K562 (cell line): ENCODE results near the gene LAT. TPM values are rescaled to one million over a fixed set of nuclear protein-coding genes. Genes with fewer than 3 reads are reported as not detected.

Experiments
- BHLHE40 ChIP-seq: IDR thresholded peaks from 2 replicates; pipeline ENCODE4 v1.6.1; 2011; ENCODE audit warnings: low read length, improper control_type of control experiment
- BRD4 ChIP-seq: fragments of 200-600 bp; sonication (generic); IDR thresholded peaks from 2 replicates; pipeline ENCODE4 v1.6.1; 2017; ENCODE audit warnings: inconsistent platforms
- CEBPZ ChIP-seq: fragments of 150-350 bp; IDR thresholded peaks from 2 replicates; pipeline ENCODE4 v1.6.1; 2014; ENCODE audit warnings: low read depth, mild to moderate bottlenecking, low read length, borderline replicate concordance
- COPS2 ChIP-seq: fragments of 450-650 bp; conservative IDR thresholded peaks from 2 replicates; pipeline ENCODE4 v1.6.1; 2016; ENCODE audit warnings: mild to moderate bottlenecking, moderate library complexity
- GATA2 ChIP-seq: sonication (generic); formaldehyde crosslinking; IDR thresholded peaks from 2 replicates; pipeline ENCODE4 v1.4.0; 2020; ENCODE audit warnings: mild to moderate bottlenecking, missing genetic modification reagents
- GTF2F1 ChIP-seq: IDR thresholded peaks from 2 replicates; pipeline ENCODE4 v1.6.1; 2011; ENCODE audit warnings: low read depth, low read length, improper control_type of control experiment
- JUNB ChIP-seq: fragments of 450-650 bp; formaldehyde crosslinking; conservative IDR thresholded peaks from 2 replicates; pipeline ENCODE4 v1.4.0; 2020; ENCODE audit warnings: mild to moderate bottlenecking
- MEIS2 ChIP-seq: fragments of 450-650 bp; IDR thresholded peaks from 2 replicates; pipeline ENCODE4 v1.6.1; 2014; ENCODE audit warnings: mild to moderate bottlenecking; ENCODE audit not compliant: partially characterized antibody
- NFIC ChIP-seq: fragments of 450-650 bp; IDR thresholded peaks from 2 replicates; pipeline ENCODE4 v1.6.1; 2017; ENCODE audit warnings: mild to moderate bottlenecking, inconsistent platforms
- POLR2G ChIP-seq: fragments of 200-400 bp; formaldehyde crosslinking; IDR thresholded peaks from 2 replicates; pipeline ENCODE4 v1.6.1; 2017; ENCODE audit warnings: low read depth, mild to moderate bottlenecking, antibody characterized with exemption, low read length, moderate library complexity
- RFX1 ChIP-seq: fragments of 450-650 bp; IDR thresholded peaks from 2 replicates; pipeline ENCODE4 v1.6.1; 2016; ENCODE audit warnings: mild to moderate bottlenecking, moderate library complexity
- SAFB ChIP-seq: fragments of 200-400 bp; formaldehyde crosslinking; IDR thresholded peaks from 2 replicates; pipeline ENCODE4 v1.6.1; 2017; ENCODE audit warnings: low read depth, low read length, borderline replicate concordance
- SIN3B ChIP-seq: fragments of 450-650 bp; IDR thresholded peaks from 2 replicates; pipeline ENCODE4 v1.6.1; 2017; ENCODE audit warnings: low read depth, mild to moderate bottlenecking, moderate library complexity
- SIRT6 ChIP-seq: IDR thresholded peaks from one replicate; pipeline ENCODE4 v1.6.1; 2012; ENCODE audit warnings: low read depth, mild to moderate bottlenecking, control low read depth, inconsistent platforms, low read length, moderate library complexity
- STAG1 ChIP-seq: sonication (generic); formaldehyde crosslinking; IDR thresholded peaks from 2 replicates; pipeline ENCODE4 v1.5.0; 2020; ENCODE audit warnings: missing genetic modification reagents, borderline replicate concordance
- TAF9B ChIP-seq: fragments of 450-650 bp; IDR thresholded peaks from 2 replicates; pipeline ENCODE4 v1.6.1; 2018; ENCODE audit warnings: mild to moderate bottlenecking; ENCODE audit not compliant: partially characterized antibody
- TEAD1 ChIP-seq, 2 experiments: fragments of 450-650 bp in 1 of 2; sonication (generic) in 1 of 2; formaldehyde crosslinking; IDR thresholded peaks; 2 replicates each; pipeline versions ENCODE4 v1.4.0 to v1.8.0; 2020 to 2022; ENCODE audit warnings: mild to moderate bottlenecking in 2 of 2, missing genetic modification reagents in 1 of 2
- TRIM24 ChIP-seq, 2 experiments: fragments of 450-650 bp; IDR thresholded peaks; 2 replicates each; pipeline ENCODE4 v1.6.1; 2016
- TSHZ1 ChIP-seq: fragments of 250-450 bp; sonication (Bioruptor Pico); IDR thresholded peaks from 2 replicates; pipeline ENCODE4 v1.4.0; 2020; ENCODE audit warnings: mild to moderate bottlenecking, moderate library complexity
- ZNF143 ChIP-seq: sonication (generic); formaldehyde crosslinking; IDR thresholded peaks from 2 replicates; pipeline ENCODE4 v1.9.0; 2022; ENCODE audit warnings: mild to moderate bottlenecking, missing genetic modification reagents
- ZNF239 ChIP-seq: fragments of 250-450 bp; sonication (Bioruptor Pico); IDR thresholded peaks from 2 replicates; pipeline ENCODE4 v1.4.0; 2020; ENCODE audit warnings: mild to moderate bottlenecking
- polyA plus RNA-seq, 8 experiments: library from polyadenylated mRNA; depleted of rRNA in 4 of 8; stranded (reverse) in 5 of 8; unstranded in 3 of 8; fragments of >200 nt; fragmentation: Nextera tagmentation in 2 of 8; fragmentation: Illumina TruSeq in 1 of 8; extraction: Ambion mirVana in 2 of 8; extraction: Trizol in 1 of 8; gene quantifications; 2 replicates each; pipeline versions ENCODE4 v1.2.1 to v1.2.3, GENCODE V29; 2011 to 2014; ENCODE audit warnings: inconsistent platforms in 1 of 8, missing spikeins in 1 of 8
- total RNA-seq, 7 experiments: library from RNA; depleted of rRNA in 6 of 7; stranded (reverse); fragments of >200 nt in 6 of 7; fragmentation: Illumina TruSeq in 2 of 7; extraction: Trizol in 2 of 7; gene quantifications; 2 replicates each; pipeline versions ENCODE4 v1.2.1 to v1.2.3, GENCODE V29; 2011 to 2021; ENCODE audit warnings: low replicate concordance in 1 of 7
- TF ChIP-seq, protein P1 (sequence below): fragments of 250-450 bp; sonication (Bioruptor Pico); IDR thresholded peaks from 2 replicates; pipeline ENCODE4 v1.8.0; 2022; ENCODE audit warnings: moderate library complexity, mild to moderate bottlenecking, inconsistent platforms

LAT gene
- total and polyA plus RNA-seq, 9 of the 15 experiments (the other 6 are each of a cell fraction or from before 2014, with no cell fraction given), result 0.40 to 4.2 (median 1.3) TPM

GRCh38 chr16:28950648-28951409 is 34.0 kb upstream of the LAT start, which contains the start of gene NFATC2IP (continued):
- TF ChIP-seq TSHZ1 (no peak), POLR2G (peak; percentile 93), STAG1 (CRISPR knock-in tag) (no peak), GTF2F1 (0 out of 2 replicates have a peak, but pooled peaks have one; percentile 7), TAF9B (peak; percentile 82), SIN3B (no peak), TEAD1 (CRISPR knock-in tag; IDR thresholded peaks at IDR 0.05) (no peak; a peak in 1 of 4 replicates), RFX1 (peak; percentile 83), ZNF239 (no peak), GATA2 (CRISPR knock-in tag) (peak; percentile 94), SAFB (no peak), SIRT6 (no peak), CEBPZ (peak; percentile 97), TRIM24 (IDR thresholded peaks at IDR 0.05) (no peak), JUNB (CRISPR knock-in tag) (no peak), ZNF143 (CRISPR knock-in tag) (peak; percentile 95), BHLHE40 (peak; percentile 72), BRD4 (no peak), COPS2 (no peak), MEIS2 (no peak), NFIC (no peak)
- TF ChIP-seq, protein P1, sequence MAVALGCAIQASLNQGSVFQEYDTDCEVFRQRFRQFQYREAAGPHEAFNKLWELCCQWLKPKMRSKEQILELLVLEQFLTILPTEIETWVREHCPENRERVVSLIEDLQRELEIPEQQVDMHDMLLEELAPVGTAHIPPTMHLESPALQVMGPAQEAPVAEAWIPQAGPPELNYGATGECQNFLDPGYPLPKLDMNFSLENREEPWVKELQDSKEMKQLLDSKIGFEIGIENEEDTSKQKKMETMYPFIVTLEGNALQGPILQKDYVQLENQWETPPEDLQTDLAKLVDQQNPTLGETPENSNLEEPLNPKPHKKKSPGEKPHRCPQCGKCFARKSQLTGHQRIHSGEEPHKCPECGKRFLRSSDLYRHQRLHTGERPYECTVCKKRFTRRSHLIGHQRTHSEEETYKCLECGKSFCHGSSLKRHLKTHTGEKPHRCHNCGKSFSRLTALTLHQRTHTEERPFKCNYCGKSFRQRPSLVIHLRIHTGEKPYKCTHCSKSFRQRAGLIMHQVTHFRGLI (CRISPR knock-in tag), result no peak
